Gastroesophageal sphincter (tissue), 4 donors: Measurements from ENCODE around the gene KCND3. TPM values are rescaled to one million over a fixed set of nuclear protein-coding genes. Genes with fewer than 3 reads are reported as not detected.
A peak's percentile ranks its signal among the peaks of the same experiment; 100 is the strongest.

Source experiments
- ATAC-seq: fragments of 150-250 bp; one replicate; pipeline ENCODE4 v1.9.1; 2016; ENCODE audit warnings: mild to moderate bottlenecking, moderate library complexity
- H3K27ac ChIP-seq, 4 donors: fragments of 200-600 bp; sonication (generic) in 3 of 4; 1 replicate in 3 of 4; 2 replicates in 1 of 4; pipeline ENCODE4 v1.5.1; 2016 to 2019
- H3K27me3 ChIP-seq: fragments of 200-600 bp; sonication (generic); one replicate; pipeline ENCODE4 v1.5.1; 2019
- H3K36me3 ChIP-seq, 2 donors: fragments of 200-600 bp; sonication (generic); one replicate each; pipeline ENCODE4 v1.5.1; 2019; ENCODE audit warnings: control low read depth in 1 of 2
- H3K4me1 ChIP-seq, 3 donors: fragments of 200-600 bp; sonication (generic); 1 replicate in 2 of 3; 2 replicates in 1 of 3; pipeline ENCODE4 v1.5.1; 2016 to 2019; ENCODE audit warnings: control low read depth in 2 of 3
- H3K4me3 ChIP-seq, 2 donors: fragments of 200-600 bp; sonication (generic); one replicate each; pipeline ENCODE4 v1.5.1; 2019; ENCODE audit warnings: mild to moderate bottlenecking in 1 of 2, moderate library complexity in 1 of 2
- H3K9me3 ChIP-seq, 3 donors: fragments of 200-600 bp; sonication (generic); one replicate each; pipeline ENCODE4 v1.5.1; 2017 to 2019; ENCODE audit warnings: control low read depth in 2 of 3
- CTCF ChIP-seq, 4 experiments: fragments of 200-600 bp in 2 of 4; fragments of 450-650 bp in 2 of 4; sonication (generic) in 1 of 4; IDR thresholded peaks; one replicate each; pipeline ENCODE4 v1.5.1; 2017 to 2019; ENCODE audit warnings: antibody characterized with exemption in 4 of 4, mild to moderate bottlenecking in 2 of 4, moderate library complexity in 2 of 4
- EP300 ChIP-seq: sonication (generic); formaldehyde crosslinking; IDR thresholded peaks from one replicate; pipeline ENCODE4 v1.6.1; 2017; ENCODE audit warnings: antibody characterized with exemption, mild to moderate bottlenecking
- POLR2A ChIP-seq, 2 donors: fragments of 450-650 bp; IDR thresholded peaks; one replicate each; pipeline ENCODE4 v1.6.1; 2017; ENCODE audit warnings: antibody characterized with exemption in 2 of 2, mild to moderate bottlenecking in 2 of 2, moderate library complexity in 1 of 2
- POLR2AphosphoS5 ChIP-seq: sonication (generic); formaldehyde crosslinking; IDR thresholded peaks from one replicate; pipeline ENCODE4 v1.6.1; 2017; ENCODE audit warnings: antibody characterized with exemption
- WGBS, 2 donors: methylation state at CpG; one replicate each; pipeline ENCODE4 v1.1.5; 2018; ENCODE audit warnings: low coverage in 1 of 2; 5-methylcytosine and 5-hydroxymethylcytosine counted together
- total RNA-seq, 4 donors: library from RNA; depleted of rRNA; stranded (reverse); fragments of >200 nt; gene quantifications; one replicate each; pipeline ENCODE4 v1.1.0, GENCODE V29; 2016

KCND3 gene
- total RNA-seq, 4 donors from 2014 or later = 36.2 to 58.7 (median 57.4) TPM

DNA sequence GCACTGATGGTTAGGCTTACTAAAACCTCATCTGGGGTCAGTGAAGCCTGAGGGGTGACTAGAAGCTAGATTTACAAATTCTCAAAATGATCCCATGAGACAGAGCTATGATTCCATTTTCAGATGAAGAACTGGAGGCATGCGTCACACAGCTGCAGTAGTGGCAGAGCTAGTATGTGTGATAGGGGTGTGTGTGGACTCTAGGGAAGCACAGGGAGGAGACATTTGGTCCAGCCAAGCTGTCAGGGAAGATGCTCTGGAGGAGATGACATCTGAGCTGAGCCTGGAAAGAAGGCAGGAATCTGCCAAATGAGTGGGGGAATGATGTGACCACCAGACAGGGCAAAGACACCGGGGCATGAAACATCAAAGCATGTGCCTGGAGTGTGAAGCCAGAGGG is 12.0 kb upstream of the KCND3 start:
- no peaks in the 10 kb centered on the region for H3K9me3 ChIP-seq
- WGBS, 2 donors = 80 to 89% methylated on average over 2 of the region's 2 CpGs
- ATAC-seq = no peak
- no peaks in the 10 kb centered on the region for H3K36me3 ChIP-seq
- no peak overlapping the region for H3K4me3 ChIP-seq
- H3K4me1 ChIP-seq = peaks cover 0 to 1% (median 0%) of the 10 kb centered on the region in 3 donors
- H3K27ac ChIP-seq = no peak overlapping the region
- peaks cover 17% of the 10 kb centered on the region for H3K27me3 ChIP-seq
- TF ChIP-seq POLR2AphosphoS5 (no peak), EP300 (no peak), POLR2A (IDR thresholded peaks at IDR 0.05) (no peak), CTCF (IDR thresholded peaks at IDR 0.05) (no peak)

- Histone ChIP-seq H3K36me3 (no peaks in the 10 kb centered on the region), H3K4me1 (no peaks in the 10 kb centered on the region), H3K4me3 (no peak overlapping the region), H3K27me3 (peaks cover 17% of the 10 kb centered on the region), H3K27ac (no peak overlapping the region), H3K9me3 (no peaks in the 10 kb centered on the region)
- TF ChIP-seq POLR2A (IDR thresholded peaks at IDR 0.05) (no peak), POLR2AphosphoS5 (no peak), CTCF (IDR thresholded peaks at IDR 0.05) (no peak), EP300 (no peak)
- WGBS, 2 donors = 43 to 80% methylated on average over 1 of the region's 1 CpG
- ATAC-seq = no peak
These were observed 10.6 kb upstream of the KCND3 start for GRCh38 chr1:112000048-112000447.

GRCh38 chr1:111998332-111998731 is 8.9 kb upstream of the KCND3 start:
- no peak for ATAC-seq
- Histone ChIP-seq H3K27me3 (peaks cover 10% of the 10 kb centered on the region), H3K4me1 (no peaks in the 10 kb centered on the region), H3K36me3 (no peaks in the 10 kb centered on the region), H3K27ac (no peak overlapping the region), H3K4me3 (no peak overlapping the region), H3K9me3 (no peaks in the 10 kb centered on the region)
- TF ChIP-seq POLR2AphosphoS5 = no peak
- no peak for TF ChIP-seq CTCF (IDR thresholded peaks at IDR 0.05)
- no peak for TF ChIP-seq POLR2A (IDR thresholded peaks at IDR 0.05)
- TF ChIP-seq EP300 = no peak

DNA sequence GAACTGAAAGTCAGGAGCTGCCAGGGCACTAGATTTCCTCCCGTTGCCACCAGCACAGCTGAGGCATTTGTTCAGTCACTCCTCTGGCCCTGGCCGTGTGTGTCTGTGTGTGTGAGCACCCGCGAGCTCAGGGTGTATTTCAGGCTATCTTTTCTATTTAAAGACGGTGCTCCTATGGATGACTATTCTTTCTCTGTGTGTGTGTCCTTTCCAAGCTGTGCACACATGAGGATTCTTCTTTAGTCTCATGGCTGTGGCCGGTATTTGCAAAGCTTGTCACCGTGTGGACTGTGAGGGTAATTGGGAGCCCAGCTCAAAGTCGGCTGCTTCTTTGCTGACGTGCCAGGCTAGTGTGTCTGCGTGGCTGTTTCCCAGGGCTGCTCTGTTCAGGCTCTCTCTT is 3.0 kb upstream of the KCND3 start:
- peak overlapping the region in 1 of 4 donors; percentile 89 for H3K27ac ChIP-seq
- 80% methylated on average over 6 to 10 of the region's 10 CpGs for WGBS, 2 donors
- TF ChIP-seq POLR2AphosphoS5 (no peak), POLR2A (IDR thresholded peaks at IDR 0.05) (no peak), CTCF (IDR thresholded peaks at IDR 0.05) (no peak), EP300 (no peak)

DNA sequence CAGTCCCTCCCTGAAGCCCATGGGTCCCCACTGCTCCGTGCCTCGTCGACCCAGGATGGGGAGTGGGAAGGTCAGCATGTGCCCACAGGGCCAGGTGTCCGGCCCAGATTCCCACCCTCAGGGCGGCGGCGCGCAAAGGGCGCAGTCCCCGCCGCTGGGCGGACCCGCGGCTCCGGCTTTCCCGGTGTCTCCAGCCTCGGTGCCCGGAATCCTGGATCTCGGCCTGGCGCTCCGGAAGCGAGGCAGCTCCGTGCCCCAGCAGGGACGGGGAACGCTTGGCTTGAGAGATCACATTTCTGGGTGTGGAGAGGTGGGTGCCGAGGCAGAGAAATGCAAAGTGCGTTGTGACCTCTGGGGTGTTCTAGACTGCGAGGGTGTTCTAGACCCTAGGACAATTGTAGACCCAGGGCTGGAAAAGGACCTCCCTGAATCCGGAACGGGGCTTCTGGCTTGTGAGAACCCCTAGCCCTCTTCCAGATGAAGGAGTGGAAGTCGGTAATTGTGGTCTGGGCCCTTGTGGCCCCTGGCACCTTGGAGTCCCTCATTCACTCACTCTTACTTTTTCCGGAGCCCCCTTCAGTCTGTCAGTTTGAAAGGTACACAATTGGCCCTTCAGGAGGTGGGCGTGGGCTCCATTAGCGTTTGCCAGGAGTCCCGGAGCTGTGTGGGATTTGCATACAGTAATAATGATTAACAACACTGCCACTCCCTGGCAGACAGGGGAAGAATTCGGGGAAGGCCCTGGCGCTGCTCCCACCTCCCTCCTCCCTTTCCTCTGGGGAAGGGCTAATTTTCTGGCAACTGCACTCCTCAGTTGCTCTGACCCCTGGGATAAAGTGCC is 1.6 kb upstream of the KCND3 start:
- WGBS, 2 donors = 0 to 9% methylated on average over 3 to 4 of the region's 37 CpGs
- ATAC-seq = peak; percentile 50

More for the DNA sequence above, 3.0 kb upstream of the KCND3 start:
- H3K4me3 ChIP-seq = no peak overlapping the region
- peaks cover 0 to 44% (median 3%) of the 10 kb centered on the region in 3 donors for H3K4me1 ChIP-seq
- no peaks in the 10 kb centered on the region for H3K36me3 ChIP-seq
- no peaks in the 10 kb centered on the region for H3K27me3 ChIP-seq
- no peaks in the 10 kb centered on the region for H3K9me3 ChIP-seq
- no peak for ATAC-seq

More for the DNA sequence above, 1.6 kb upstream of the KCND3 start:
- no peaks in the 10 kb centered on the region for H3K36me3 ChIP-seq
- TF ChIP-seq POLR2AphosphoS5 (peak; percentile 85), EP300 (no peak), POLR2A (IDR thresholded peaks at IDR 0.05) (no peak), CTCF (IDR thresholded peaks at IDR 0.05) (peak in 3 of 4 experiments; percentile 34 to 69 (median 64))
- no peaks in the 10 kb centered on the region for H3K9me3 ChIP-seq
- peaks cover 0 to 58% (median 3%) of the 10 kb centered on the region in 3 donors for H3K4me1 ChIP-seq
- peak overlapping the region; percentile 63 to 98 for H3K4me3 ChIP-seq
- peak overlapping the region; percentile 3 to 89 (median 84) for H3K27ac ChIP-seq
- H3K27me3 ChIP-seq = no peaks in the 10 kb centered on the region
